PFSK-1 (cell line): ENCODE measurements around the gene VPS8. TPM values are rescaled to one million over a fixed set of nuclear protein-coding genes. Genes with fewer than 3 reads are reported as not detected.
A peak's percentile ranks its signal among the peaks of the same experiment; 100 is the strongest.

ENCODE experiments used
- FOXP2 ChIP-seq: optimal IDR thresholded peaks from 2 replicates; pipeline ENCODE3; 2011; ENCODE audit warnings: borderline replicate concordance, control low read depth, inconsistent platforms; ENCODE audit not compliant: insufficient read depth; ENCODE audit errors: extremely low read length, extremely low read depth
- POLR2AphosphoS5 ChIP-seq: IDR thresholded peaks from 2 replicates; pipeline ENCODE4 v1.6.1; 2012; ENCODE audit warnings: low read depth, mild to moderate bottlenecking, control low read depth, low read length, moderate library complexity
- SIN3A ChIP-seq: IDR thresholded peaks from 2 replicates; pipeline ENCODE4 v1.6.1; 2012; ENCODE audit warnings: mild to moderate bottlenecking, low read length, moderate library complexity, borderline replicate concordance; ENCODE audit not compliant: insufficient read depth
- TAF1 ChIP-seq: IDR thresholded peaks from 2 replicates; pipeline ENCODE4 v1.6.1; 2012; ENCODE audit warnings: low read length, control low read depth, borderline replicate concordance; ENCODE audit not compliant: insufficient read depth
- polyA plus RNA-seq: library from polyadenylated mRNA; unstranded; fragments of >200 nt; gene quantifications from one replicate; pipeline ENCODE4 v1.2.1, GENCODE V29; 2012; ENCODE audit warnings: low read depth, missing spikeins; ENCODE audit not compliant: insufficient read length
- TF ChIP-seq, protein P1 (sequence below), 2 experiments: IDR thresholded peaks; 2 replicates each; pipeline versions ENCODE4 v1.6.1 to v1.8.0; 2011 to 2012; ENCODE audit warnings: low read depth in 2 of 2, low read length in 2 of 2, control low read depth in 1 of 2, inconsistent platforms in 1 of 2, mild to moderate bottlenecking in 1 of 2, moderate library complexity in 1 of 2; ENCODE audit not compliant: insufficient read depth in 1 of 2

Gene VPS8, protein sequence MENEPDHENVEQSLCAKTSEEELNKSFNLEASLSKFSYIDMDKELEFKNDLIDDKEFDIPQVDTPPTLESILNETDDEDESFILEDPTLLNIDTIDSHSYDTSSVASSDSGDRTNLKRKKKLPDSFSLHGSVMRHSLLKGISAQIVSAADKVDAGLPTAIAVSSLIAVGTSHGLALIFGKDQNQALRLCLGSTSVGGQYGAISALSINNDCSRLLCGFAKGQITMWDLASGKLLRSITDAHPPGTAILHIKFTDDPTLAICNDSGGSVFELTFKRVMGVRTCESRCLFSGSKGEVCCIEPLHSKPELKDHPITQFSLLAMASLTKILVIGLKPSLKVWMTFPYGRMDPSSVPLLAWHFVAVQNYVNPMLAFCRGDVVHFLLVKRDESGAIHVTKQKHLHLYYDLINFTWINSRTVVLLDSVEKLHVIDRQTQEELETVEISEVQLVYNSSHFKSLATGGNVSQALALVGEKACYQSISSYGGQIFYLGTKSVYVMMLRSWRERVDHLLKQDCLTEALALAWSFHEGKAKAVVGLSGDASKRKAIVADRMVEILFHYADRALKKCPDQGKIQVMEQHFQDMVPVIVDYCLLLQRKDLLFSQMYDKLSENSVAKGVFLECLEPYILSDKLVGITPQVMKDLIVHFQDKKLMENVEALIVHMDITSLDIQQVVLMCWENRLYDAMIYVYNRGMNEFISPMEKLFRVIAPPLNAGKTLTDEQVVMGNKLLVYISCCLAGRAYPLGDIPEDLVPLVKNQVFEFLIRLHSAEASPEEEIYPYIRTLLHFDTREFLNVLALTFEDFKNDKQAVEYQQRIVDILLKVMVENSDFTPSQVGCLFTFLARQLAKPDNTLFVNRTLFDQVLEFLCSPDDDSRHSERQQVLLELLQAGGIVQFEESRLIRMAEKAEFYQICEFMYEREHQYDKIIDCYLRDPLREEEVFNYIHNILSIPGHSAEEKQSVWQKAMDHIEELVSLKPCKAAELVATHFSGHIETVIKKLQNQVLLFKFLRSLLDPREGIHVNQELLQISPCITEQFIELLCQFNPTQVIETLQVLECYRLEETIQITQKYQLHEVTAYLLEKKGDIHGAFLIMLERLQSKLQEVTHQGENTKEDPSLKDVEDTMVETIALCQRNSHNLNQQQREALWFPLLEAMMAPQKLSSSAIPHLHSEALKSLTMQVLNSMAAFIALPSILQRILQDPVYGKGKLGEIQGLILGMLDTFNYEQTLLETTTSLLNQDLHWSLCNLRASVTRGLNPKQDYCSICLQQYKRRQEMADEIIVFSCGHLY (N-terminal part only)
- 6.9 TPM for polyA plus RNA-seq

DNA sequence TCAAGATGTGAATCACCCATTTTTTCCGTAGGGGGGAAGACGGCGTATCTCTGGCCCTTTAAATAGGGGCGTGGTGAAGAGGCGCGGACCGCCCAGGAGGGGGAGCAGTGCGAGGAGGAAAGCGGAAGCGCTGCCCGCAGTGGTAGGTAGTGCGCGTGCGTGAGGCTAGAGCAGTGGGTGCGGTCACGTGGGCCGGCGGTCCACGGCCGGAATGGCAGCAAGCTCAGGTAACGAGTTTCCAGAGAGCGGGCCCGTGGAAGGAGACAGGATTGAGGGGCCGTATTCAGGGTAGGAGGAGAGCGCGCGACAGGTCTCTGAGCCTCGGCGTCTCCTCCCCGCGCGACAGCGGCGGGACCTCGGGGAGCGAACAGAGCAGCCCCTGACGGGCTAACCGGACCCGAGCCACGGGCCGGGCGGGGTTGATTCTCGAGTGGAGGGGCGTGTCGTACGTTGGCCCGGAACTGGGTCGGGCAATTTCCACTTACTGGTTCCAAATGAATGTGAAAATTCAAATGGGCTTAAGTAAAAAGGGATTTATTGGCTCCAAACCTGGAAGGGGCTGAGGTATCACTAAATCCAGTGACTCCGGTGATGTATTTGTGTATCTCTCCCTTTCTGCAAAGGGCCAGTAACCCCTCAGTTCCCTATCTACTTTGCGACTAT is at the start of gene VPS8:
VPS8 (plus strand) TSS at position 168 of the 663 bp plus-strand sequence. CDS start 12,467 bp downstream, outside the sequence.
- TF ChIP-seq, protein P1, sequence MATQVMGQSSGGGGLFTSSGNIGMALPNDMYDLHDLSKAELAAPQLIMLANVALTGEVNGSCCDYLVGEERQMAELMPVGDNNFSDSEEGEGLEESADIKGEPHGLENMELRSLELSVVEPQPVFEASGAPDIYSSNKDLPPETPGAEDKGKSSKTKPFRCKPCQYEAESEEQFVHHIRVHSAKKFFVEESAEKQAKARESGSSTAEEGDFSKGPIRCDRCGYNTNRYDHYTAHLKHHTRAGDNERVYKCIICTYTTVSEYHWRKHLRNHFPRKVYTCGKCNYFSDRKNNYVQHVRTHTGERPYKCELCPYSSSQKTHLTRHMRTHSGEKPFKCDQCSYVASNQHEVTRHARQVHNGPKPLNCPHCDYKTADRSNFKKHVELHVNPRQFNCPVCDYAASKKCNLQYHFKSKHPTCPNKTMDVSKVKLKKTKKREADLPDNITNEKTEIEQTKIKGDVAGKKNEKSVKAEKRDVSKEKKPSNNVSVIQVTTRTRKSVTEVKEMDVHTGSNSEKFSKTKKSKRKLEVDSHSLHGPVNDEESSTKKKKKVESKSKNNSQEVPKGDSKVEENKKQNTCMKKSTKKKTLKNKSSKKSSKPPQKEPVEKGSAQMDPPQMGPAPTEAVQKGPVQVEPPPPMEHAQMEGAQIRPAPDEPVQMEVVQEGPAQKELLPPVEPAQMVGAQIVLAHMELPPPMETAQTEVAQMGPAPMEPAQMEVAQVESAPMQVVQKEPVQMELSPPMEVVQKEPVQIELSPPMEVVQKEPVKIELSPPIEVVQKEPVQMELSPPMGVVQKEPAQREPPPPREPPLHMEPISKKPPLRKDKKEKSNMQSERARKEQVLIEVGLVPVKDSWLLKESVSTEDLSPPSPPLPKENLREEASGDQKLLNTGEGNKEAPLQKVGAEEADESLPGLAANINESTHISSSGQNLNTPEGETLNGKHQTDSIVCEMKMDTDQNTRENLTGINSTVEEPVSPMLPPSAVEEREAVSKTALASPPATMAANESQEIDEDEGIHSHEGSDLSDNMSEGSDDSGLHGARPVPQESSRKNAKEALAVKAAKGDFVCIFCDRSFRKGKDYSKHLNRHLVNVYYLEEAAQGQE (IDR thresholded peaks at IDR 0.05; ENCODE audit: insufficient read depth in 1 of 2, low read depth in 2 of 2, low read length in 2 of 2), result no peak
- TF ChIP-seq TAF1 (no peak), SIN3A (no peak), POLR2AphosphoS5 (peak; percentile 68; the same call in 1 of the 2 replicates), FOXP2 (peak; percentile 83)

DNA sequence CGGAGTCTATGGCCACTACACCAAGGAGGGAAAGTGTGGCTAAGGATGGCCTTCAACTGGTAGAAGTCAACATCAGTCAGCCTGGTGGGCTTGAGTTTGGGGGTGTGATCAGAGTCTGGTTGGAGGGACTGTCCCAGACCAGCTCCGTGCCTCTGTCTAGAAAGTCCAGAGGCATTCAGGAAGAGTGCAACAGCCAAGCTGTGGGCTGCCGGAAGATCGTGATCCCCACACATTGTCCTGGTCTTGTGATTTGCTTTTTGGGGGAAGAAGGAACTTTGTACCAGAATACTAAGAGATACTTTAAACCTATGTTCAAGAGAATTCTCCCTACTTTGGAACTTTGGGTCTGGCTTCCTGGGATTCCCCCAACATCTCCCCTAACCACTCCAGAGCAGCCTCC is 47.8 kb upstream of the VPS8 start:
- TF ChIP-seq TAF1 (no peak), POLR2AphosphoS5 (no peak)

- TF ChIP-seq, protein P1 (IDR thresholded peaks at IDR 0.05; ENCODE audit: insufficient read depth in 1 of 2, low read depth in 2 of 2, low read length in 2 of 2), result no peak
- TF ChIP-seq SIN3A, result no peak
- no peak for TF ChIP-seq TAF1
- TF ChIP-seq FOXP2, result no peak
- TF ChIP-seq POLR2AphosphoS5, result no peak
These were observed 46.8 kb upstream of the VPS8 start for GRCh38 chr3:184765047-184765729.

DNA sequence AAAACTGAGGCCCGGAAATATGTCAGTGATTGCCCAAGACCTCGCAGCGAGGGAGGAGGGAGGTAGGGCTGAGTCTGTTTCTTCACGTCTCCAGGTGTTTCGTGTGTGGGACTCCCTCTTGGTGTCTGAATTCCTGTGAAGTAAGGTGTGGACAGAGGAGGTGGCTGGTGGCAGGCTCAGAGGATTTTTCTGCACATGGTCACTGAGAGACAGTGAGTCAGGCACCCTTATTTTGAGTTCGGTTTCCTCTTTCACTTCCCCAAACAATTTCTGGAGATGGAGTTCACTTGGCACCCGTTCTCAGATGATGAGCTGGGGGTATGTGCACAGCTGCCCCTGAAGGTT is 46.3 kb upstream of the VPS8 start:
- TF ChIP-seq FOXP2 (no peak), TAF1 (no peak), POLR2AphosphoS5 (no peak), SIN3A (no peak)
- TF ChIP-seq, protein P1 (IDR thresholded peaks at IDR 0.05; ENCODE audit: insufficient read depth in 1 of 2, low read depth in 2 of 2, low read length in 2 of 2), result no peak
